HG02623 (cell line): Measurements from ENCODE around the gene GZMM.

Experiments used
- ATAC-seq: cut with Tn5 transposase; IDR thresholded peaks from one replicate; pipeline ENCODE4 v1.9.1; 2021; ENCODE audit warnings: moderate library complexity; ENCODE audit not compliant: unreplicated experiment

Gene GZMM

DNA sequence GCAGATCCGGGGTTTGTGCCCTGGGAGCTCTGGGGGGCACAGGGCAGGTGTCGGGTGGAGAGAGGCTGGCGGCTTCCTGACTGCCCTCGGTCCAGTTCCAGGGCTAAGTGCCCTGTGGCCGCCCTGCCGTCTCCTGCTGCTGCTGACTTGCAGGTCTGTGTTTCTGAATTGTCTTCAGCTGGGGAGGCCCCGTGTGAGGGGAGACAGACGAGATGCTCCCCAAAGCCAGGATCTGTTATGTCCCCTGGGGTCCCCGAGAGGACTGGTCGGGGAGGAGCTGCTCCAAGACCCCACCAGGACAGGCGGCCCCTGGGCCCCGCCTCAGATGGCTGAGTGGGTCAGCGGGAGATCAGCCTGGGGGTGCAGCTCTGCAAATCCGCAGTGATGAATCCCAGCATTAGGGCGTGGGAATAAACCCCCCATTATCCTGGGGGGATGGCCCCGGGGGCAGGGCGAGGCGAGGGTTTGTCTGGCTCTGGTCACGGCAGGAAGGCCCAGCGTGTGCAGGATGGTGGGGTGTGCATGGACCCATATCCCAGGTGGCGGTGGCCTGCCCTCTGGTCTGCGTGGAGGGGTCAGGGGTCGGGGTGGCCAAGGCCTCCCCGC is 50.5 kb downstream of the GZMM start:
- ATAC-seq: no peak

DNA sequence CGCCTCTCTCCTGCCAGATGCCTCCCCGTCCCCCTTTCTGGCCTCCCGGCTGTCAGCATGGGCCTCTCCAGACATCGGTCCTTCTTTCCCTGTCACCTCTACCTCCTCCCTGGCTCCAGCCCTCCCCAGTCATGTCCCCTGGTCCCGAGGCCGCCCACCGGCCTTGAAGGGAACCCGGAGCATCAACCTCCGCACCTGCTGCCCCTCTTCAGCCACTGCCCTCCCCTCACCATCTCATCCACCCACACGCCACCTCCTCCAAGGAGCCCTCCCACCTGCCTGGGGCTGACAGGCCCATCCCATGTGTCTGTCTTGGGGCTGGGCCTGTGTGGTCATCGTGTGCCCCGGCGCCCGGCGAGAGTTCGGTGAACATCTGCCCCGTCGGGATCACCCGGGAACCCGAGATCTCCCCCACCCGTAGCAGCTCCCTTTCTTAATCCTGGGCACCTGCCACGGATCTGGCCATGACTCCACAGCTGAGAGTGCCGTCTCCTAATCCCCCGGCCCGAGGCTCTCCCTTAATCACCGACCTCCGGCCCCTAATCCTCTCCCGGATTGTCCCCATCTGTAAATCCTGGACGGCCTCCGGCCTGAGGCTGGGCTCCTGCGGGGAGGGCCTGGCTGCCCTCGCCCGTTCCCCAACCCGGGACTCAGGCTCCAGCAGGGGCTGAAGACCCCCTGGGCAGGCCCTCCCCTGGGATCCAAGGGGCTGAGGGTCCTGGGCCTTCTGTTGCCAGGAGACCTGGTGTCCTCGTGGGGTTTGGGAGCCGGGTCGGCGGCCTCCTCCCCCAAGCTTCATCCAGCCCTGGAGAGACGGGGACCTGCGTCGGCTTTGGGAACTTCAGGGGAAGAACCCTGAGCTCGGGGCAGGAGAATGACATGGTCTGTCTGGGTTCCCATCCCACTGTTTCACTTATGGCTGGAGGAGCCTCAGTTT is 51.7 kb downstream of the GZMM start:
- no peak for ATAC-seq

DNA sequence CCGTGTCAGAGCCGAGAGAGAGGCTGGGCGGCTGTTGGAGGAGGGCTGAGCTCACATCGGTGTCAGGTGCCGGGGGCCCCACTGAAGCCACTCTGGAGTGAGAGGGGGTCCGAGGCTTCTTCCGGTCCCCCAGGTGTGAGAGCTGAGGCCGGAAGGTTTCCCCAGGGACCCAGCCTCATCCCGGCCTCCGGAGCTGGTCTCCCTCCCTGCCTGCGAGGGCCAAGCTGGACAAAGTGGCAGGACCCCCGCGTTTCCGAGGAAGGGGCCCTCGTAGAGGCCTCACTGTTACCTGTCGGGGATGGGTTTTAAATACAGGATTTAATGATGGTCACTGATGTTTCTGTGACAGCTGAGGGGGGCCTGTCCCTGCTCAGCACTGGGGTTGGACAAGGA is 52.4 kb downstream of the GZMM start:
- no peak for ATAC-seq

DNA sequence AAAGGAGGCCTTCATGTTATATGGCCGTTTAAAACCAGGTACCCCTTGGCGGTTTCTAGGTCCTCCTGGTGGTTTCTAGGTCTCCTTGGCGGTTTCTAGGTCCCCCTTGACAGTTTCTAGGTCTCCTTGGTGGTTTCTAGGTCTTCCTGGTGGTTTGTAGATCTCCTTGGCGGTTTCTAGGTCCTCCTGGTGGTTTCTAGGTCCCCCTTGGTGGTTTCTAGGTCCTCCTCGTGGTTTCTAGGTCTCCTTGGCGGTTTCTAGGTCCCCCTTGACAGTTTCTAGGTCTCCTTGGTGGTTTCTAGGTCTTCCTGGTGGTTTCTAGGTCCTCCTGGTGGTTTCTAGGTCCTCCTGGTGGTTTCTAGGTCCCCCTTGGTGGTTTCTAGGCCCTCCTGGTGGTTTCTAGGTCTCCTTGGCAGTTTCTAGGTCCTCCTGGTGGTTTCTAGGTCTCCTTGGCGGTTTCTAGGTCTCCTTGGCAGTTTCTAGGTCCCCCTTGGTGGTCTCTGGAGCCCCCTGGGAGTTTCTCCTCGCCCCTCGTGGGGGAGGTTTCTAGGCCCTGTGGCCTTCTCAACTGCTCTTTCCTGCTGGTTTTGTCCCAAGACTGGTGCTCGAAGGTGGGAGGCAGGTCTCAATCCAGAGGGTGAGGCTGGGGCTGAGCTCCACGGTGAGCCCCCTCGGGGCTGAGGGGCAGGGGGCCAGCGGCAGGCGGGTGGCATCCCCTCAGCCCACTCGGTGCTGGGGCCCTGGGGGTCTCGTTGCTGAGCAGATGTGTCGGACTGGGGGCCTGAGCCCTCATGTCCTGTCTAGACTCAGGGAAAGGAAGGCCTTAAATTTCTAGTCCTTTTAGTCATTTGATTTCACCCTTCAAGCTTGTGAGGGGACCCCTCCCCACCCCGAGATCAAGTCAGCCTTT is 53.8 kb downstream of the GZMM start:
- no peak for ATAC-seq
